Endothelial cell of umbilical vein (primary cell): ENCODE results near the gene NOTCH1. TPM values are rescaled to one million over a fixed set of nuclear protein-coding genes. Genes with fewer than 3 reads are reported as not detected.

Experiments
- BruUV-seq: library from RNA; stranded (reverse); fragments of 400-500 nt; replicated peaks from 2 replicates; lab custom pipeline; 2021; lab: Mats Ljungman, UMichigan
- CTCF ChIA-PET: fragments of 300-600, 350-600 bp; sonication (Branson Sonifier 250); formaldehyde crosslinking; loops from one replicate; lab custom pipeline; 2021; ENCODE audit warnings: antibody characterized with exemption, inconsistent platforms; lab: Charles Lee
- POLR2A ChIA-PET: fragments of 300-600, 350-600 bp; sonication (Branson Sonifier 250); formaldehyde crosslinking; loops from one replicate; lab custom pipeline; 2021; ENCODE audit warnings: antibody characterized with exemption, inconsistent platforms; lab: Charles Lee
- DNase-seq: peaks from one replicate; pipeline ENCODE4 v3.0.0-alpha.2; 2011; ENCODE audit warnings: low read depth, low spot score
- FAIRE-seq: peaks from 2 replicates; lab custom pipeline; 2011; peaks lifted over from hg19 to GRCh38; lab: Jason Lieb, UNC
- H2AFZ ChIP-seq: 2 replicates; pipeline ENCODE4 v1.6.0; 2012; ENCODE audit warnings: low read depth, low read length, control low read depth, inconsistent platforms
- H3K27ac ChIP-seq: 2 replicates; pipeline ENCODE4 v1.5.1; 2011; ENCODE audit warnings: low read depth, mild to moderate bottlenecking, control low read depth, low read length, moderate library complexity; ENCODE audit not compliant: insufficient read depth
- H3K27me3 ChIP-seq, 2 experiments: 2 replicates each; pipeline versions ENCODE4 v1.6.0 to v1.6.1; 2011; ENCODE audit warnings: low read length in 2 of 2, mixed read lengths in 1 of 2; ENCODE audit not compliant: control insufficient read depth in 2 of 2, insufficient read depth in 2 of 2
- H3K36me3 ChIP-seq, 2 experiments: 2 replicates in 1 of 2; 3 replicates in 1 of 2; pipeline ENCODE4 v1.5.1; 2011; ENCODE audit warnings: low read length in 2 of 2, mild to moderate bottlenecking in 1 of 2, moderate library complexity in 1 of 2; ENCODE audit not compliant: control insufficient read depth in 2 of 2, insufficient read depth in 2 of 2; ENCODE audit errors: extremely low read depth in 1 of 2
- H3K4me1 ChIP-seq: 3 replicates; pipeline ENCODE4 v1.5.1; 2011; ENCODE audit warnings: mild to moderate bottlenecking, low read length; ENCODE audit not compliant: control insufficient read depth, insufficient read depth; ENCODE audit errors: extremely low read depth
- H3K4me2 ChIP-seq: 2 replicates; pipeline ENCODE4 v1.6.1; 2011; ENCODE audit warnings: low read length, control low read depth, mixed read lengths; ENCODE audit not compliant: insufficient read depth
- H3K4me3 ChIP-seq, 3 experiments: fragments of 200-600 bp in 1 of 3; sonication (generic), shearing (Covaris generic) in 1 of 3; replicated peaks in 1 of 3; 2 replicates each; pipeline ENCODE4 v1.5.1; 2011 to 2016; ENCODE audit warnings: control low read depth in 3 of 3, low read length in 3 of 3, mild to moderate bottlenecking in 2 of 3, inconsistent platforms in 1 of 3, low read depth in 1 of 3, moderate library complexity in 1 of 3; ENCODE audit not compliant: insufficient read depth in 1 of 3
- H3K79me2 ChIP-seq: 2 replicates; pipeline ENCODE4 v1.6.0; 2012; ENCODE audit warnings: low read length, inconsistent platforms; ENCODE audit not compliant: control insufficient read depth, insufficient read depth
- H3K9ac ChIP-seq: replicated peaks from 2 replicates; pipeline ENCODE3; 2011; ENCODE audit warnings: low read length, control low read depth; ENCODE audit not compliant: insufficient read depth; ENCODE audit errors: extremely low read depth
- H3K9me1 ChIP-seq: replicated peaks from 3 replicates; pipeline ENCODE4 v1.6.0; 2011; ENCODE audit warnings: mild to moderate bottlenecking, low read length; ENCODE audit not compliant: control insufficient read depth, insufficient read depth; ENCODE audit errors: extremely low read depth
- H3K9me3 ChIP-seq: replicated peaks from 2 replicates; pipeline ENCODE4 v1.5.1; 2012; ENCODE audit warnings: low read length, inconsistent platforms; ENCODE audit not compliant: control insufficient read depth, insufficient read depth
- H4K20me1 ChIP-seq: replicated peaks from 2 replicates; pipeline ENCODE3; 2011; ENCODE audit warnings: mild to moderate bottlenecking, low read length; ENCODE audit not compliant: control insufficient read depth, insufficient read depth; ENCODE audit errors: extremely low read depth
- CTCF ChIP-seq, 2 donors: IDR thresholded peaks; 1 replicate in 1 of 2; 2 replicates in 1 of 2; pipeline ENCODE4 v1.5.1; 2011; ENCODE audit warnings: low read length in 2 of 2, mild to moderate bottlenecking in 2 of 2, moderate library complexity in 2 of 2, control low read depth in 1 of 2, inconsistent platforms in 1 of 2, low read depth in 1 of 2; ENCODE audit not compliant: insufficient read depth in 1 of 2; ENCODE audit errors: extremely low read depth in 1 of 2
- EZH2 ChIP-seq: IDR thresholded peaks from 2 replicates; pipeline ENCODE4 v1.6.1; 2012; ENCODE audit warnings: borderline replicate concordance, low read depth, mild to moderate bottlenecking, moderate library complexity, low read length, inconsistent platforms; ENCODE audit not compliant: severe bottlenecking
- FOS ChIP-seq: IDR thresholded peaks from 2 replicates; pipeline ENCODE4 v1.6.1; 2011; ENCODE audit warnings: mild to moderate bottlenecking, low read length, moderate library complexity, borderline replicate concordance; ENCODE audit not compliant: insufficient read depth
- GATA2 ChIP-seq: IDR thresholded peaks from 2 replicates; pipeline ENCODE4 v1.7.0; 2011; ENCODE audit warnings: low read depth, mild to moderate bottlenecking, moderate library complexity, mixed read lengths, low read length; ENCODE audit not compliant: insufficient read length, insufficient read depth
- JUN ChIP-seq: IDR thresholded peaks from 2 replicates; pipeline ENCODE4 v1.6.1; 2011; ENCODE audit warnings: borderline replicate concordance, low read depth; ENCODE audit not compliant: insufficient read length, insufficient read depth
- MAX ChIP-seq: IDR thresholded peaks from 2 replicates; pipeline ENCODE4 v1.6.1; 2011; ENCODE audit not compliant: insufficient read depth, insufficient read length
- MYC ChIP-seq: IDR thresholded peaks from one replicate; pipeline ENCODE4 v1.6.1; 2011; ENCODE audit warnings: mild to moderate bottlenecking, low read depth, low read length
- POLR2A ChIP-seq: IDR thresholded peaks from 2 replicates; pipeline ENCODE4 v1.6.1; 2012; ENCODE audit warnings: low read depth, mild to moderate bottlenecking, control low read depth, low read length
- POLR2AphosphoS5 ChIP-seq: IDR thresholded peaks from 2 replicates; pipeline ENCODE4 v1.6.1; 2012; ENCODE audit warnings: low read depth, mild to moderate bottlenecking, control low read depth, low read length, moderate library complexity; ENCODE audit not compliant: insufficient read depth
- dilution Hi-C: fragments of 300-500 bp; cut with MboI; formaldehyde crosslinking; loops from one replicate; pipeline ENCODE4 v1.15.0; 2019; ENCODE audit warnings: low sequenced_read_pairs; ENCODE audit not compliant: extremely low pct_ligation_motif_present
- intact Hi-C: fragments of 100-400 bp; cut with micrococcal nuclease; formaldehyde crosslinking; loops from one replicate; pipeline ENCODE4 v1.10.0; 2022
- polyA plus RNA-seq, 4 experiments: library from polyadenylated mRNA; depleted of rRNA in 3 of 4; stranded (reverse) in 3 of 4; unstranded in 1 of 4; fragments of >200 nt; gene quantifications; 2 replicates each; pipeline versions ENCODE4 v1.2.1 to v1.2.3, GENCODE V29; 2011 to 2012; ENCODE audit warnings: missing spikeins in 1 of 4
- total RNA-seq: library from RNA; stranded (reverse); gene quantifications from 2 replicates; pipeline ENCODE4 v1.2.3, GENCODE V29; 2021

NOTCH1 gene
- total and polyA plus RNA-seq, 2 donors (not counting 3 experiments of a cell fraction or from before 2014, with no cell fraction given): 31.7 to 153 TPM

- no peak overlapping the region for H3K9ac ChIP-seq
- TF ChIP-seq GATA2 (no peak), CTCF (IDR thresholded peaks at IDR 0.05; ENCODE audit: extremely low read depth in 1 of 2, insufficient read depth in 1 of 2, low read depth in 1 of 2, low read length in 2 of 2) (no peak), JUN (no peak), MYC (no peak), POLR2AphosphoS5 (no peak), MAX (no peak), FOS (no peak), EZH2 (no peak), POLR2A (no peak)
- peaks cover 27 to 64% of the 10 kb centered on the region in 2 experiments for H3K36me3 ChIP-seq
- no peaks in the 10 kb centered on the region for H3K27me3 ChIP-seq
- no peaks in the 10 kb centered on the region for H3K9me3 ChIP-seq
- no peak overlapping the region for H3K4me2 ChIP-seq
- H3K9me1 ChIP-seq: no peaks in the 10 kb centered on the region
- no peaks in the 10 kb centered on the region for H3K4me1 ChIP-seq
- H3K27ac ChIP-seq: no peak overlapping the region
- no TSS peak for BruUV-seq
- no peak overlapping the region for H3K4me3 ChIP-seq
- intact Hi-C loops: no loop called here
- dilution Hi-C loops: no loop called here
- DNase-seq: no peak
- ChIA-PET POLR2A (no interaction called here), CTCF (interaction anchor here (0.6 kb wide), 1 partner anchor 781 kb away, joined by 3 read pairs; no protein-coding TSS in a partner anchor)
- H2AFZ ChIP-seq: no peak overlapping the region
- no peaks in the 10 kb centered on the region for H3K79me2 ChIP-seq
- no peaks in the 10 kb centered on the region for H4K20me1 ChIP-seq
- no peak for FAIRE-seq
Measured at GRCh38 chr9:136455043-136456002, 90.5 kb downstream of the NOTCH1 start.
